ENCODE measurements around the gene PPT2.
"Not testable (repeated sequence)": the region's sequence is repeated elsewhere in the genome, so short reads cannot be mapped to it uniquely, and the experiment has no call there.

Gene PPT2

GRCh38 chr6:32190911-32191677, 37.2 kb downstream of the PPT2 start:
- DNase-seq = no peak

- no peak for DNase-seq
Observed at GRCh38 chr6:32191696-32192607, 38.0 kb downstream of the PPT2 start.

GRCh38 chr6:32192608-32193039, 38.7 kb downstream of the PPT2 start, which contains the start of gene GPSM3:
Gene GPSM3 (minus strand): TSS chr6:32192643. CDS start chr6:32192513, 130 bp downstream.
- DNase-seq = peak; percentile 41

GRCh38 chr6:32193096-32193495, 39.2 kb downstream of the PPT2 start:
- not testable (repeated sequence) for DNase-seq

GRCh38 chr6:32194388-32194787, 40.4 kb downstream of the PPT2 start:
- no peak for DNase-seq

- DNase-seq = peak; percentile 14
Observed at GRCh38 chr6:32194825-32195651, 41.1 kb downstream of the PPT2 start.

- DNase-seq = peak; percentile 100
Observed at GRCh38 chr6:32195652-32195901, 41.6 kb downstream of the PPT2 start.

- DNase-seq = peak; percentile 78
Observed at GRCh38 chr6:32195902-32196681, 42.2 kb downstream of the PPT2 start.

GRCh38 chr6:32196682-32197616, 43.0 kb downstream of the PPT2 start:
- no peak for DNase-seq

GRCh38 chr6:32198345-32198696, 44.4 kb downstream of the PPT2 start:
- DNase-seq = no peak

- no peak for DNase-seq
Observed at GRCh38 chr6:32198866-32199265, 44.9 kb downstream of the PPT2 start.

- DNase-seq = no peak
Observed at GRCh38 chr6:32200711-32201475, 47.0 kb downstream of the PPT2 start.

- DNase-seq = no peak
Observed at GRCh38 chr6:32202186-32202585, 48.2 kb downstream of the PPT2 start.

GRCh38 chr6:32203426-32204267, 49.7 kb downstream of the PPT2 start:
- no peak for DNase-seq

- no peak for DNase-seq
Observed at GRCh38 chr6:32204268-32204715, 50.4 kb downstream of the PPT2 start.

- DNase-seq = no peak
Observed at GRCh38 chr6:32208996-32209395, 55.1 kb downstream of the PPT2 start.

GRCh38 chr6:32210191-32210601, 56.3 kb downstream of the PPT2 start:
- DNase-seq = no peak

- not testable (repeated sequence) for DNase-seq
Observed at GRCh38 chr6:32211432-32211831, 57.5 kb downstream of the PPT2 start.

- DNase-seq = no peak
Observed at GRCh38 chr6:32212076-32212760, 58.3 kb downstream of the PPT2 start.

Measured in NCI-H2029 (cell line).